H1 (cell line): ENCODE measurements around the gene RELB. TPM values are rescaled to one million over a fixed set of nuclear protein-coding genes. Genes with fewer than 3 reads are reported as not detected.

ENCODE experiments used
- CTCF ChIA-PET: fragments of 300-600 bp; sonication (Branson Sonifier 250); formaldehyde crosslinking; loops from one replicate; lab custom pipeline; 2021; ENCODE audit not compliant: partially characterized antibody; lab: Charles Lee
- POLR2A ChIA-PET: fragments of 300-600 bp; sonication (Branson Sonifier 250); formaldehyde crosslinking; loops from one replicate; lab custom pipeline; 2021; ENCODE audit warnings: inconsistent platforms; ENCODE audit not compliant: partially characterized antibody; lab: Charles Lee
- DNase-seq, 2 experiments: peaks; one replicate each; pipeline versions ENCODE4 v3.0.0 to v3.0.0-alpha.2; 2010 to 2022; ENCODE audit warnings: low spot score in 2 of 2, low read depth in 1 of 2, mixed read lengths in 1 of 2
- FAIRE-seq: peaks from 2 replicates; lab custom pipeline; 2011; peaks lifted over from hg19 to GRCh38; lab: Jason Lieb, UNC
- H2AFZ ChIP-seq: 2 replicates; pipeline ENCODE4 v1.8.1; 2012; ENCODE audit warnings: low read length, inconsistent platforms
- H2AK5ac ChIP-seq: 2 replicates; pipeline ENCODE4 v1.6.1; 2013; ENCODE audit warnings: low read depth, low read length
- H2BK120ac ChIP-seq: replicated peaks from 2 replicates; pipeline ENCODE3; 2013; ENCODE audit warnings: low read depth, low read length, inconsistent platforms
- H2BK12ac ChIP-seq: 2 replicates; pipeline ENCODE4 v1.6.1; 2013; ENCODE audit warnings: low read depth, low read length
- H2BK15ac ChIP-seq: 2 replicates; pipeline ENCODE4 v1.6.1; 2013; ENCODE audit warnings: low read length
- H2BK20ac ChIP-seq: 2 replicates; pipeline ENCODE4 v1.6.1; 2013; ENCODE audit warnings: low read length
- H2BK5ac ChIP-seq: 2 replicates; pipeline ENCODE4 v1.6.1; 2013; ENCODE audit warnings: low read depth, low read length
- H3K14ac ChIP-seq: 2 replicates; pipeline ENCODE4 v1.6.1; 2013; ENCODE audit warnings: inconsistent platforms; ENCODE audit not compliant: insufficient read length
- H3K18ac ChIP-seq: 2 replicates; pipeline ENCODE4 v1.6.1; 2013; ENCODE audit warnings: low read length; ENCODE audit errors: extremely low read depth
- H3K23ac ChIP-seq: 2 replicates; pipeline ENCODE4 v1.6.1; 2013; ENCODE audit warnings: inconsistent platforms; ENCODE audit not compliant: insufficient read length
- H3K23me2 ChIP-seq: 2 replicates; pipeline ENCODE4 v1.6.1; 2013; ENCODE audit warnings: low read depth, low read length
- H3K27ac ChIP-seq: 2 replicates; pipeline ENCODE4 v1.6.1; 2011; ENCODE audit warnings: low read depth, low read length, inconsistent platforms
- H3K27me3 ChIP-seq, 4 experiments: replicated peaks in 1 of 4; 1 replicate in 1 of 4; 2 replicates in 3 of 4; pipeline versions ENCODE4 v1.6.1 to v1.8.1; 2011 to 2013; ENCODE audit warnings: low read length in 3 of 4, mild to moderate bottlenecking in 3 of 4, inconsistent platforms in 2 of 4, mixed read lengths in 2 of 4, moderate library complexity in 1 of 4; ENCODE audit not compliant: control insufficient read depth in 3 of 4, insufficient read depth in 3 of 4; ENCODE audit errors: extremely low read depth in 1 of 4
- H3K36me3 ChIP-seq, 4 experiments: 2 replicates each; pipeline versions ENCODE4 v1.6.1 to v1.8.1; 2011 to 2013; ENCODE audit warnings: mild to moderate bottlenecking in 4 of 4, low read length in 3 of 4, moderate library complexity in 2 of 4, control low read depth in 1 of 4, inconsistent platforms in 1 of 4; ENCODE audit not compliant: insufficient read depth in 4 of 4, control insufficient read depth in 2 of 4
- H3K4ac ChIP-seq: replicated peaks from 2 replicates; pipeline ENCODE3; 2013; ENCODE audit warnings: low read length, low read depth, mixed read lengths, inconsistent platforms; ENCODE audit not compliant: insufficient read length
- H3K4me1 ChIP-seq, 4 experiments: replicated peaks in 1 of 4; 1 replicate in 1 of 4; 2 replicates in 3 of 4; pipeline versions ENCODE4 v1.6.1 to v1.8.1; 2011 to 2013; ENCODE audit warnings: low read length in 3 of 4, inconsistent platforms in 2 of 4, mixed read lengths in 1 of 4; ENCODE audit not compliant: insufficient read depth in 4 of 4, control insufficient read depth in 3 of 4
- H3K4me2 ChIP-seq, 2 experiments: 2 replicates each; pipeline versions ENCODE4 v1.6.1 to v1.8.1; 2011 to 2013; ENCODE audit warnings: low read depth in 2 of 2, low read length in 2 of 2, control low read depth in 1 of 2, inconsistent platforms in 1 of 2, mild to moderate bottlenecking in 1 of 2; ENCODE audit not compliant: insufficient read depth in 1 of 2
- H3K4me3 ChIP-seq, 4 experiments: fragments of 200-600, 300-600 bp in 1 of 4; sonication (generic), shearing (Covaris generic), sonication (Bioruptor Twin) in 1 of 4; 2 replicates each; pipeline versions ENCODE4 v1.5.1 to v1.8.1; 2011 to 2016; ENCODE audit warnings: low read length in 4 of 4, low read depth in 3 of 4, control low read depth in 2 of 4, inconsistent platforms in 2 of 4, mild to moderate bottlenecking in 2 of 4, mixed read lengths in 1 of 4, moderate library complexity in 1 of 4; ENCODE audit not compliant: insufficient read depth in 2 of 4; ENCODE audit errors: extremely low read depth in 1 of 4
- H3K56ac ChIP-seq: replicated peaks from 2 replicates; pipeline ENCODE3; 2013; ENCODE audit warnings: low read depth, mild to moderate bottlenecking, mixed read lengths, low read length, inconsistent platforms; ENCODE audit not compliant: insufficient read length
- H3K79me1 ChIP-seq: 2 replicates; pipeline ENCODE4 v1.6.1; 2013; ENCODE audit warnings: low read depth, low read length, control low read depth
- H3K79me2 ChIP-seq, 2 experiments: 2 replicates each; pipeline versions ENCODE4 v1.6.1 to v1.8.1; 2012 to 2013; ENCODE audit warnings: low read length in 2 of 2, mild to moderate bottlenecking in 2 of 2, inconsistent platforms in 1 of 2; ENCODE audit not compliant: insufficient read depth in 2 of 2, control insufficient read depth in 1 of 2
- H3K9ac ChIP-seq, 4 experiments: replicated peaks in 1 of 4; 1 replicate in 1 of 4; 2 replicates in 3 of 4; pipeline versions ENCODE4 v1.6.1 to v1.8.1; 2011 to 2013; ENCODE audit warnings: low read depth in 3 of 4, low read length in 3 of 4, control low read depth in 2 of 4, mild to moderate bottlenecking in 2 of 4, moderate library complexity in 2 of 4, inconsistent platforms in 1 of 4; ENCODE audit errors: extremely low read depth in 1 of 4
- H3K9me3 ChIP-seq, 2 experiments: 2 replicates each; pipeline versions ENCODE4 v1.6.1 to v1.8.1; 2012 to 2013; ENCODE audit warnings: mild to moderate bottlenecking in 2 of 2, moderate library complexity in 2 of 2, control low read depth in 1 of 2, inconsistent platforms in 1 of 2, low read depth in 1 of 2, low read length in 1 of 2, mixed read lengths in 1 of 2; ENCODE audit not compliant: insufficient read depth in 2 of 2
- H4K20me1 ChIP-seq, 2 experiments: replicated peaks in 1 of 2; 2 replicates each; pipeline versions ENCODE3 to v1.8.1; 2011 to 2013; ENCODE audit warnings: inconsistent platforms in 2 of 2, low read length in 2 of 2, mild to moderate bottlenecking in 1 of 2; ENCODE audit not compliant: insufficient read depth in 2 of 2, control insufficient read depth in 1 of 2
- H4K5ac ChIP-seq: 2 replicates; pipeline ENCODE4 v1.6.1; 2013; ENCODE audit warnings: low read length, low read depth, mixed read lengths, inconsistent platforms; ENCODE audit not compliant: insufficient read length
- H4K8ac ChIP-seq: 2 replicates; pipeline ENCODE4 v1.8.0; 2013; ENCODE audit warnings: mild to moderate bottlenecking, moderate library complexity, low read length, inconsistent platforms; ENCODE audit not compliant: insufficient read depth; ENCODE audit errors: extremely low read depth
- H4K91ac ChIP-seq: replicated peaks from 2 replicates; pipeline ENCODE3; 2013; ENCODE audit warnings: low read length, mixed read lengths, inconsistent platforms; ENCODE audit not compliant: insufficient read length
- ASH2L ChIP-seq: fragments of 200-600, 300-600 bp; sonication (generic); IDR thresholded peaks from one replicate; pipeline ENCODE4 v1.7.1; 2017; ENCODE audit warnings: low read length
- CHD2 ChIP-seq: IDR thresholded peaks from 2 replicates; pipeline ENCODE4 v1.6.1; 2012; ENCODE audit warnings: low read length, improper control_type of control experiment
- HDAC2 ChIP-seq, 2 experiments: fragments of 300-600 bp in 1 of 2; sonication (generic) in 1 of 2; IDR thresholded peaks; 2 replicates each; pipeline ENCODE4 v1.6.1; 2011 to 2012; ENCODE audit warnings: low read depth in 2 of 2, low read length in 2 of 2, mild to moderate bottlenecking in 2 of 2, moderate library complexity in 2 of 2, borderline replicate concordance in 1 of 2, inconsistent platforms in 1 of 2
- RFX5 ChIP-seq: IDR thresholded peaks from 2 replicates; pipeline ENCODE4 v1.6.1; 2011; ENCODE audit warnings: low read depth, low read length, improper control_type of control experiment, borderline replicate concordance
- SAP30 ChIP-seq: fragments of 300-600 bp; sonication (generic); IDR thresholded peaks from 2 replicates; pipeline ENCODE4 v1.7.1; 2012; ENCODE audit warnings: low read length, moderate library complexity, mild to moderate bottlenecking, inconsistent platforms; ENCODE audit not compliant: insufficient read depth, insufficient replicate concordance
- TAF7 ChIP-seq: optimal IDR thresholded peaks from 2 replicates; pipeline ENCODE3; 2011; ENCODE audit warnings: low read depth, mild to moderate bottlenecking, inconsistent platforms, low read length, moderate library complexity, borderline replicate concordance
- TBP ChIP-seq: IDR thresholded peaks from 2 replicates; pipeline ENCODE4 v1.6.1; 2011; ENCODE audit warnings: low read depth, low read length, improper control_type of control experiment
- WGBS, 2 experiments: shearing (Covaris generic) in 1 of 2; methylation state at CpG; one replicate each; pipeline versions ENCODE4 v1.1.6 to v1.1.7; 2013 to 2015; ENCODE audit warnings: low lambda C conversion rate in 2 of 2, mixed read lengths in 2 of 2, inconsistent platforms in 1 of 2, low coverage in 1 of 2, missing lambda C conversion rate in 1 of 2; ENCODE audit not compliant: insufficient replicate concordance in 2 of 2, insufficient coverage in 1 of 2, insufficient read length in 1 of 2; ENCODE audit errors: extremely low coverage in 1 of 2, missing lambda C conversion rate in 1 of 2; 5-methylcytosine and 5-hydroxymethylcytosine counted together
- polyA plus RNA-seq, 7 experiments: library from polyadenylated mRNA; depleted of rRNA in 3 of 7; stranded (reverse) in 5 of 7; unstranded in 2 of 7; fragments of >200 nt in 5 of 7; fragments of 200-250 nt in 2 of 7; gene quantifications; 1 replicate in 5 of 7; 2 replicates in 1 of 7; 4 replicates in 1 of 7; pipeline versions ENCODE4 v1.2.1 to v1.2.3, GENCODE V29; 2011 to 2013; ENCODE audit warnings: missing spikeins in 2 of 7, mixed read lengths in 2 of 7
- total RNA-seq: library from RNA; stranded (reverse); fragmentation: NEBNext Ultra II Directional; extraction: Animal tissue kit (Norgen Biotek cat#: 25700); gene quantifications from 2 replicates; pipeline ENCODE4 v1.2.1, GENCODE V29; 2021
- TF ChIP-seq, protein P1 (sequence below): IDR thresholded peaks from 2 replicates; pipeline ENCODE4 v1.6.1; 2011; ENCODE audit warnings: low read depth, mild to moderate bottlenecking, low read length; ENCODE audit not compliant: insufficient read depth

RELB gene
- total and polyA plus RNA-seq, 2 of the 8 experiments (the other 6 are each of a cell fraction or from before 2014, with no cell fraction given) = 10.0 to 13.1 TPM

DNA sequence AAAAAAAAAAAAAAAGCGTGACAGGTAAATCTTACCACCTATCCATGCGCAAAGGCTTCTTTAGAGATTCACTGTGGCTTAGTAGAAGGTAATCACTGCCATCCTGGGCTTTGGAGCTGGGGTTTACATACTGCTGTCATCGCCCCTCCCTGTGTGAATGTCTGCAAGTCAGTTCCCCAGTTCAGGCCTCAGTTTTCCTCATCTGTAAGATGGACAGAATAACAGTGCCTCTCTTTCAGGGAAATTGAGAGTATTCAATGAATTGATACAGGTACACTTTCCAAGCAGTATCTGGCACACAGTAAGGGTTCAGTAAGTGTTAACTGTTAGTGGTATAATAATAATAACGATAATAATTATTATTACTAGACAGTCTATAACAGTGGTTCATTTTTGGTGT is 2.2 kb downstream of the RELB start:
- Histone ChIP-seq H3K36me3 (no peaks in the 10 kb centered on the region), H2BK20ac (no peak overlapping the region), H3K9me3 (no peaks in the 10 kb centered on the region), H4K5ac (no peak overlapping the region), H3K18ac (no peak overlapping the region), H2AK5ac (no peak overlapping the region), H2BK15ac (no peak overlapping the region), H3K27me3 (no peaks in the 10 kb centered on the region), H2AFZ (no peak overlapping the region), H3K4me3 (no peak overlapping the region), H2BK120ac (no peak overlapping the region), H3K23ac (no peak overlapping the region), H3K4ac (no peak overlapping the region), H3K14ac (no peak overlapping the region), H2BK5ac (no peak overlapping the region), H3K4me2 (no peak overlapping the region), H3K9ac (no peak overlapping the region), H2BK12ac (no peak overlapping the region), H4K20me1 (peaks cover 4 to 6% of the 10 kb centered on the region in 2 experiments), H3K23me2 (no peaks in the 10 kb centered on the region), H3K27ac (no peak overlapping the region), H3K79me2 (no peaks in the 10 kb centered on the region), H3K4me1 (no peaks in the 10 kb centered on the region), H4K91ac (no peak overlapping the region), H3K79me1 (no peaks in the 10 kb centered on the region; the same call in 1 of the 2 replicates), H4K8ac (no peak overlapping the region), H3K56ac (no peak overlapping the region)
- DNase-seq = no peak
- ChIA-PET POLR2A (interaction anchor here (0.6 to 1.1 kb wide), 2 partner anchors 36 to 73 kb away, joined by 3 read pairs; no protein-coding TSS in a partner anchor), CTCF (no interaction called here)
- FAIRE-seq = no peak
- no peak for TF ChIP-seq TBP
- TF ChIP-seq RFX5 = no peak
- TF ChIP-seq SAP30 = no peak
- TF ChIP-seq CHD2 = no peak
- TF ChIP-seq, protein P1, sequence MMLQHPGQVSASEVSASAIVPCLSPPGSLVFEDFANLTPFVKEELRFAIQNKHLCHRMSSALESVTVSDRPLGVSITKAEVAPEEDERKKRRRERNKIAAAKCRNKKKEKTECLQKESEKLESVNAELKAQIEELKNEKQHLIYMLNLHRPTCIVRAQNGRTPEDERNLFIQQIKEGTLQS = no peak
- TF ChIP-seq ASH2L = no peak
- no peak for TF ChIP-seq TAF7
- TF ChIP-seq HDAC2 (IDR thresholded peaks at IDR 0.05; ENCODE audit: borderline replicate concordance in 1 of 2, low read depth in 2 of 2, low read length in 2 of 2) = no peak
- WGBS, 2 experiments = 90% methylated on average over 3 of the region's 4 CpGs; no CpG with 5 or more reads in 1 of the 2 experiments
